ENCODE data around the gene ITPKC. TPM values are rescaled to one million over a fixed set of nuclear protein-coding genes. Genes with fewer than 3 reads are reported as not detected.

Gene ITPKC
- total and polyA plus RNA-seq, 2 of the 13 experiments (the other 11 are each of a cell fraction or from before 2014, with no cell fraction given): 6.9 to 11.2 TPM

DNA sequence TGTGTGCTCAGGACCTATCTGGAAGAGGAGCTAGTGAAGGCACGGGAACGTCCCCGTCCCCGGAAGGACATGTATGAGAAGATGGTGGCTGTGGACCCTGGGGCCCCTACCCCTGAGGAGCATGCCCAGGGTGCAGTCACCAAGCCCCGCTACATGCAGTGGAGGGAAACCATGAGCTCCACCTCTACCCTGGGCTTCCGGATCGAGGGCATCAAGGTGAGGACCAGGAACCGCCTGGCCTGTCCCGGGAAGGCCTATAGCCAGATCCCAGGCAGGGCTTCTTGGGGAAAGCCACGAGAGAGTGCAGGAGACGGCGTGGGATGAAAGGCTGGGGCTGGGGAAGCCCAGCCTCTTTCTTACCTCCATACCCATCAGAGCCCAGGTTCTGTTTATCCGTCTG lies 16.2 kb downstream of the ITPKC start:
- ChIA-PET CTCF (ENCODE audit: low intra/inter-chr PET ratio, low total read pairs) (no interaction called here), POLR2A (no interaction called here)
- H3K4me2 ChIP-seq (ENCODE audit: low read depth, low read length): no peak overlapping the region
- H3K9ac ChIP-seq (ENCODE audit: insufficient read depth, low read depth, low read length): no peak overlapping the region
- H3K4me3 ChIP-seq (replicated peaks in 1 of 3; ENCODE audit: insufficient read depth in 1 of 3, low read depth in 2 of 3, low read length in 3 of 3): no peak overlapping the region
- 95% methylated on average over 13 of the region's 13 CpGs for WGBS (ENCODE audit: low lambda C conversion rate)
- FAIRE-seq (no peak), DNase-seq (ENCODE audit: low spot score) (no peak), ATAC-seq (no peak)
- H3K9me3 ChIP-seq (ENCODE audit: low read length): no peaks in the 10 kb centered on the region
- H3K27me3 ChIP-seq (ENCODE audit: control insufficient read depth in 1 of 2, insufficient read depth in 2 of 2, low read length in 2 of 2): no peaks in the 10 kb centered on the region
- H3K4me1 ChIP-seq (ENCODE audit: insufficient read depth, low read length): peaks cover 19% of the 10 kb centered on the region
- H3K79me2 ChIP-seq (ENCODE audit: insufficient read depth, low read length): no peaks in the 10 kb centered on the region
- H2AFZ ChIP-seq (ENCODE audit: low read length): no peak overlapping the region
- peaks cover 32 to 72% of the 10 kb centered on the region in 2 experiments for H3K36me3 ChIP-seq (replicated peaks in 1 of 2; ENCODE audit: control insufficient read depth in 1 of 2, insufficient read depth in 2 of 2, low read length in 2 of 2)
- H3K27ac ChIP-seq (ENCODE audit: extremely low read length, insufficient read depth, low read length): no peak overlapping the region
- H4K20me1 ChIP-seq (ENCODE audit: insufficient read depth, low read length): no peaks in the 10 kb centered on the region
- intact Hi-C loops (cut with micrococcal nuclease; ENCODE audit: unreplicated experiment) (no loop called here), in situ Hi-C loops (cut with HindIII; ENCODE audit: extremely low pct_ligation_motif_present, low pct_unique_long_range_greater_than_20kb) (no loop called here)
- BruUV-seq (replicated peaks): no TSS peak
- TF ChIP-seq, protein P1, sequence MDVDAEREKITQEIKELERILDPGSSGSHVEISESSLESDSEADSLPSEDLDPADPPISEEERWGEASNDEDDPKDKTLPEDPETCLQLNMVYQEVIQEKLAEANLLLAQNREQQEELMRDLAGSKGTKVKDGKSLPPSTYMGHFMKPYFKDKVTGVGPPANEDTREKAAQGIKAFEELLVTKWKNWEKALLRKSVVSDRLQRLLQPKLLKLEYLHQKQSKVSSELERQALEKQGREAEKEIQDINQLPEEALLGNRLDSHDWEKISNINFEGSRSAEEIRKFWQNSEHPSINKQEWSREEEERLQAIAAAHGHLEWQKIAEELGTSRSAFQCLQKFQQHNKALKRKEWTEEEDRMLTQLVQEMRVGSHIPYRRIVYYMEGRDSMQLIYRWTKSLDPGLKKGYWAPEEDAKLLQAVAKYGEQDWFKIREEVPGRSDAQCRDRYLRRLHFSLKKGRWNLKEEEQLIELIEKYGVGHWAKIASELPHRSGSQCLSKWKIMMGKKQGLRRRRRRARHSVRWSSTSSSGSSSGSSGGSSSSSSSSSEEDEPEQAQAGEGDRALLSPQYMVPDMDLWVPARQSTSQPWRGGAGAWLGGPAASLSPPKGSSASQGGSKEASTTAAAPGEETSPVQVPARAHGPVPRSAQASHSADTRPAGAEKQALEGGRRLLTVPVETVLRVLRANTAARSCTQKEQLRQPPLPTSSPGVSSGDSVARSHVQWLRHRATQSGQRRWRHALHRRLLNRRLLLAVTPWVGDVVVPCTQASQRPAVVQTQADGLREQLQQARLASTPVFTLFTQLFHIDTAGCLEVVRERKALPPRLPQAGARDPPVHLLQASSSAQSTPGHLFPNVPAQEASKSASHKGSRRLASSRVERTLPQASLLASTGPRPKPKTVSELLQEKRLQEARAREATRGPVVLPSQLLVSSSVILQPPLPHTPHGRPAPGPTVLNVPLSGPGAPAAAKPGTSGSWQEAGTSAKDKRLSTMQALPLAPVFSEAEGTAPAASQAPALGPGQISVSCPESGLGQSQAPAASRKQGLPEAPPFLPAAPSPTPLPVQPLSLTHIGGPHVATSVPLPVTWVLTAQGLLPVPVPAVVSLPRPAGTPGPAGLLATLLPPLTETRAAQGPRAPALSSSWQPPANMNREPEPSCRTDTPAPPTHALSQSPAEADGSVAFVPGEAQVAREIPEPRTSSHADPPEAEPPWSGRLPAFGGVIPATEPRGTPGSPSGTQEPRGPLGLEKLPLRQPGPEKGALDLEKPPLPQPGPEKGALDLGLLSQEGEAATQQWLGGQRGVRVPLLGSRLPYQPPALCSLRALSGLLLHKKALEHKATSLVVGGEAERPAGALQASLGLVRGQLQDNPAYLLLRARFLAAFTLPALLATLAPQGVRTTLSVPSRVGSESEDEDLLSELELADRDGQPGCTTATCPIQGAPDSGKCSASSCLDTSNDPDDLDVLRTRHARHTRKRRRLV (CRISPR knock-in tag; IDR thresholded peaks at IDR 0.05): no peak
- TF ChIP-seq NKX3-1 (CRISPR knock-in tag; IDR thresholded peaks at IDR 0.05) (no peak), HOXD1 (CRISPR knock-in tag; IDR thresholded peaks at IDR 0.05) (no peak), ZNF343 (CRISPR knock-in tag; IDR thresholded peaks at IDR 0.05) (no peak), ZSCAN25 (CRISPR knock-in tag; IDR thresholded peaks at IDR 0.05) (no peak), FOXP1 (IDR thresholded peaks at IDR 0.05) (no peak), FOXP1 (CRISPR knock-in tag; IDR thresholded peaks at IDR 0.05) (no peak), ZNF776 (CRISPR knock-in tag; IDR thresholded peaks at IDR 0.05) (no peak), CBX5 (CRISPR knock-in tag; IDR thresholded peaks at IDR 0.05; ENCODE audit: borderline replicate concordance) (no peak), IKZF4 (CRISPR knock-in tag; IDR thresholded peaks at IDR 0.05; ENCODE audit: borderline replicate concordance, low read depth, not compliant biosample characterization) (no peak), FOXK1 (CRISPR knock-in tag; IDR thresholded peaks at IDR 0.05; ENCODE audit: borderline replicate concordance, low read depth) (no peak), ZNF124 (CRISPR knock-in tag; IDR thresholded peaks at IDR 0.05) (no peak)
- TF ChIP-seq, protein P2, sequence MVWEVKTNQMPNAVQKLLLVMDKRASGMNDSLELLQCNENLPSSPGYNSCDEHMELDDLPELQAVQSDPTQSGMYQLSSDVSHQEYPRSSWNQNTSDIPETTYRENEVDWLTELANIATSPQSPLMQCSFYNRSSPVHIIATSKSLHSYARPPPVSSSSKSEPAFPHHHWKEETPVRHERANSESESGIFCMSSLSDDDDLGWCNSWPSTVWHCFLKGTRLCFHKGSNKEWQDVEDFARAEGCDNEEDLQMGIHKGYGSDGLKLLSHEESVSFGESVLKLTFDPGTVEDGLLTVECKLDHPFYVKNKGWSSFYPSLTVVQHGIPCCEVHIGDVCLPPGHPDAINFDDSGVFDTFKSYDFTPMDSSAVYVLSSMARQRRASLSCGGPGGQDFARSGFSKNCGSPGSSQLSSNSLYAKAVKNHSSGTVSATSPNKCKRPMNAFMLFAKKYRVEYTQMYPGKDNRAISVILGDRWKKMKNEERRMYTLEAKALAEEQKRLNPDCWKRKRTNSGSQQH (CRISPR knock-in tag; IDR thresholded peaks at IDR 0.05; ENCODE audit: low read depth): no peak
- TF ChIP-seq, protein P3, sequence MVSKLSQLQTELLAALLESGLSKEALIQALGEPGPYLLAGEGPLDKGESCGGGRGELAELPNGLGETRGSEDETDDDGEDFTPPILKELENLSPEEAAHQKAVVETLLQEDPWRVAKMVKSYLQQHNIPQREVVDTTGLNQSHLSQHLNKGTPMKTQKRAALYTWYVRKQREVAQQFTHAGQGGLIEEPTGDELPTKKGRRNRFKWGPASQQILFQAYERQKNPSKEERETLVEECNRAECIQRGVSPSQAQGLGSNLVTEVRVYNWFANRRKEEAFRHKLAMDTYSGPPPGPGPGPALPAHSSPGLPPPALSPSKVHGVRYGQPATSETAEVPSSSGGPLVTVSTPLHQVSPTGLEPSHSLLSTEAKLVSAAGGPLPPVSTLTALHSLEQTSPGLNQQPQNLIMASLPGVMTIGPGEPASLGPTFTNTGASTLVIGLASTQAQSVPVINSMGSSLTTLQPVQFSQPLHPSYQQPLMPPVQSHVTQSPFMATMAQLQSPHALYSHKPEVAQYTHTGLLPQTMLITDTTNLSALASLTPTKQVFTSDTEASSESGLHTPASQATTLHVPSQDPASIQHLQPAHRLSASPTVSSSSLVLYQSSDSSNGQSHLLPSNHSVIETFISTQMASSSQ (IDR thresholded peaks at IDR 0.05; ENCODE audit: low read depth): no peak
- TF ChIP-seq, protein P3 (CRISPR knock-in tag; IDR thresholded peaks at IDR 0.05; ENCODE audit: borderline replicate concordance): no peak

All from HepG2 (cell line).